ENCODE data around the gene SNX21.

The SNX21 gene

DNA sequence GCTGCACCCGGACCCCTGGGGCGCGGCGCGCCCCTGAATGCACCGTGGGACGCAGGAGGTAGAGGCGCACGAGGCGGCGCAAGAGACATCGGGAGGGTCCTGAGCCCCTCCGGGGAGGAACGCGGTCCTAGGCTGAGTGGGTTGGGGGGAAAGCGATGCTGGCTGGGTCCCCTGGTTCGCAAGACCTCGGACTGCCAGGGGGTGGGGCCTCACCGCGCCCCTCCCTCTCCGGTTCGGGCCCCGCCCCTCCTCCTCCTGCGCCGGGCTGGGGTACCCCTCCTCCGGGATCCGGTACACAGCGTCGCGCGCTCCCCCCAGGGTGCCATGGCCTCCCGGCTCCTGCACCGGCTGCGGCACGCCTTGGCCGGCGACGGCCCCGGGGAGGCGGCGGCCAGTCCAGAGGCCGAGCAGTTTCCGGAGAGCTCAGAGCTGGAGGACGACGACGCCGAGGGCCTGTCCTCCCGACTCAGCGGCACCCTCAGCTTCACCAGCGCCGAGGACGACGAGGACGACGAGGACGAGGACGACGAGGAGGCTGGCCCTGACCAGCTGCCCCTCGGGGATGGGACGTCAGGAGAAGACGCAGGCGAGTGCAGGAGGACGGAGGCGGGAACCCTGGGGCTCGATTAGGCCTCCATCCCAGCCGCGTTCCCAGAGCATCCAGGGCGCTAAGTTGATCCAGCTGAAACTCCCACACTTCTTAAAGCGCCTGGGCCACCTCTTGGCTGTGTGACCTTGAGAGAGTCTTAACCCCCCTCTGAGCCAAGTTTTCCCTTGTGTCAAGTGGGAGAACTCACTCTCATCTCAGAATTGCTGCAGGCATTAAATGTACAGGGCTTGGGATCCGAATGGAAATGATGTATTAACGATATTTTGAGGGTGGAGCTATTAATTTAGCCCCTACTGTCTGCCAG lies 541 bp downstream of the SNX21 start:
- Histone ChIP-seq H3K27ac (ENCODE audit: low read length) (no peak overlapping the region), H4K20me1 (ENCODE audit: insufficient read depth, low read length) (no peaks in the 10 kb centered on the region), H3K79me2 (ENCODE audit: insufficient read depth, low read length) (no peaks in the 10 kb centered on the region), H3K9me3 (ENCODE audit: insufficient read depth, low read length, severe bottlenecking) (no peaks in the 10 kb centered on the region), H2AFZ (ENCODE audit: low read depth, low read length) (no peak overlapping the region), H3K4me1 (ENCODE audit: insufficient read depth, low read length) (no peaks in the 10 kb centered on the region), H3K4me3 (ENCODE audit: low read depth in 1 of 2, low read length in 2 of 2) (no peak overlapping the region), H3K9ac (ENCODE audit: low read depth, low read length) (no peak overlapping the region), H3K4me2 (ENCODE audit: insufficient read depth, low read length) (no peak overlapping the region), H3K27me3 (ENCODE audit: insufficient read depth, low read length, poor library complexity) (no peaks in the 10 kb centered on the region), H3K36me3 (ENCODE audit: insufficient read depth, low read length) (peaks cover 3% of the 10 kb centered on the region; the same call in 1 of the 2 replicates)
- TF ChIP-seq CTCF (IDR thresholded peaks at IDR 0.05; ENCODE audit: borderline replicate concordance, extremely low read depth, low read length, poor library complexity, severe bottlenecking), result no peak
- TF ChIP-seq EZH2 (IDR thresholded peaks at IDR 0.05; ENCODE audit: borderline replicate concordance, low read depth, low read length, severe bottlenecking), result no peak
- no peak; the same call in 2 of the 3 replicates for ATAC-seq (ENCODE audit: insufficient read depth, low read depth)
- no peak for DNase-seq

GRCh38 chr20:45834797-45835161 lies 1.2 kb downstream of the SNX21 start:
- no peaks in the 10 kb centered on the region for H4K20me1 ChIP-seq (ENCODE audit: insufficient read depth, low read length)
- ATAC-seq (ENCODE audit: insufficient read depth, low read depth) (no peak), DNase-seq (no peak)
- H3K27me3 ChIP-seq (ENCODE audit: insufficient read depth, low read length, poor library complexity), result no peaks in the 10 kb centered on the region
- H3K36me3 ChIP-seq (ENCODE audit: insufficient read depth, low read length), result peaks cover 3% of the 10 kb centered on the region; the same call in 1 of the 2 replicates
- no peak overlapping the region for H3K4me2 ChIP-seq (ENCODE audit: insufficient read depth, low read length)
- no peaks in the 10 kb centered on the region for H3K4me1 ChIP-seq (ENCODE audit: insufficient read depth, low read length)
- H3K79me2 ChIP-seq (ENCODE audit: insufficient read depth, low read length), result no peaks in the 10 kb centered on the region
- no peak overlapping the region for H3K9ac ChIP-seq (ENCODE audit: low read depth, low read length)
- H3K4me3 ChIP-seq (ENCODE audit: low read depth in 1 of 2, low read length in 2 of 2), result no peak overlapping the region
- no peak overlapping the region for H2AFZ ChIP-seq (ENCODE audit: low read depth, low read length)
- H3K9me3 ChIP-seq (ENCODE audit: insufficient read depth, low read length, severe bottlenecking), result no peaks in the 10 kb centered on the region
- TF ChIP-seq CTCF (IDR thresholded peaks at IDR 0.05; ENCODE audit: borderline replicate concordance, extremely low read depth, low read length, poor library complexity, severe bottlenecking) (no peak), EZH2 (IDR thresholded peaks at IDR 0.05; ENCODE audit: borderline replicate concordance, low read depth, low read length, severe bottlenecking) (no peak)
- no peak overlapping the region for H3K27ac ChIP-seq (ENCODE audit: low read length)

GRCh38 chr20:45835329-45835765 lies 1.7 kb downstream of the SNX21 start:
- no peak overlapping the region for H3K4me2 ChIP-seq (ENCODE audit: insufficient read depth, low read length)
- DNase-seq, result no peak
- TF ChIP-seq EZH2 (IDR thresholded peaks at IDR 0.05; ENCODE audit: borderline replicate concordance, low read depth, low read length, severe bottlenecking), result no peak
- H3K36me3 ChIP-seq (ENCODE audit: insufficient read depth, low read length), result peaks cover 3% of the 10 kb centered on the region; the same call in 1 of the 2 replicates
- H4K20me1 ChIP-seq (ENCODE audit: insufficient read depth, low read length), result no peaks in the 10 kb centered on the region
- H3K9me3 ChIP-seq (ENCODE audit: insufficient read depth, low read length, severe bottlenecking), result no peaks in the 10 kb centered on the region
- no peaks in the 10 kb centered on the region for H3K79me2 ChIP-seq (ENCODE audit: insufficient read depth, low read length)
- no peaks in the 10 kb centered on the region for H3K4me1 ChIP-seq (ENCODE audit: insufficient read depth, low read length)
- no peak overlapping the region for H3K27ac ChIP-seq (ENCODE audit: low read length)
- H3K9ac ChIP-seq (ENCODE audit: low read depth, low read length), result no peak overlapping the region
- H2AFZ ChIP-seq (ENCODE audit: low read depth, low read length), result no peak overlapping the region
- H3K27me3 ChIP-seq (ENCODE audit: insufficient read depth, low read length, poor library complexity), result no peaks in the 10 kb centered on the region
- no peak for ATAC-seq (ENCODE audit: insufficient read depth, low read depth)
- no peak overlapping the region for H3K4me3 ChIP-seq (ENCODE audit: low read depth in 1 of 2, low read length in 2 of 2)

DNA sequence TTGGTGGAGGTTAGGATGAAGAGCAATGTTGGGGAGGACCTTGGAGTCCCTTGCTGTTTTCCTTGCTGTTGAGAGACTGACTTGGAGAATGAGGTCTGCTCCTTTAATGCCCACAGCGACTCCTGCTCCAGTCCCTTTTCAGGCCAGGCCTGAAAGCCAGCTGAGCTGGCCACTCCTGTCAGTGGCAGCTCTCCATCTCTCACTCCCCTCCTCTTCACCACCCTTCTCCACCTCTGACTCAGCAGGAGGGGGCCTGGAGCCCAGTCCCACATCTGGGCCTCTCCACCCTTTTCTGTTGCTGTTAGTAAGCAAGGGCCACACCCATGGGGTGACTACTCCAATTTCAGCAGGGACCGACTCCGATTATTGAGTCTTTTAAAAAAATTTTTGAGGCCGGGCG lies 2.2 kb downstream of the SNX21 start:
- no peak overlapping the region for H3K4me2 ChIP-seq (ENCODE audit: insufficient read depth, low read length)
- H3K27ac ChIP-seq (ENCODE audit: low read length), result no peak overlapping the region
- H2AFZ ChIP-seq (ENCODE audit: low read depth, low read length), result no peak overlapping the region
- DNase-seq (no peak), ATAC-seq (ENCODE audit: insufficient read depth, low read depth) (no peak)
- H3K79me2 ChIP-seq (ENCODE audit: insufficient read depth, low read length), result no peaks in the 10 kb centered on the region
- H3K27me3 ChIP-seq (ENCODE audit: insufficient read depth, low read length, poor library complexity), result no peaks in the 10 kb centered on the region
- no peak overlapping the region for H3K4me3 ChIP-seq (ENCODE audit: low read depth in 1 of 2, low read length in 2 of 2)
- no peaks in the 10 kb centered on the region for H3K9me3 ChIP-seq (ENCODE audit: insufficient read depth, low read length, severe bottlenecking)
- no peaks in the 10 kb centered on the region for H3K4me1 ChIP-seq (ENCODE audit: insufficient read depth, low read length)
- TF ChIP-seq EZH2 (IDR thresholded peaks at IDR 0.05; ENCODE audit: borderline replicate concordance, low read depth, low read length, severe bottlenecking) (no peak), CTCF (IDR thresholded peaks at IDR 0.05; ENCODE audit: borderline replicate concordance, extremely low read depth, low read length, poor library complexity, severe bottlenecking) (no peak)
- H3K9ac ChIP-seq (ENCODE audit: low read depth, low read length), result no peak overlapping the region
- H4K20me1 ChIP-seq (ENCODE audit: insufficient read depth, low read length), result no peaks in the 10 kb centered on the region
- peaks cover 5% of the 10 kb centered on the region; the same call in 1 of the 2 replicates for H3K36me3 ChIP-seq (ENCODE audit: insufficient read depth, low read length)
